ENCODE measurements around the gene CYGB. TPM values are rescaled to one million over a fixed set of nuclear protein-coding genes. Genes with fewer than 3 reads are reported as not detected.
"Not testable (repeated sequence)": the region's sequence is repeated elsewhere in the genome, so short reads cannot be mapped to it uniquely, and the experiment has no call there.

The CYGB gene
- total RNA-seq, 2 experiments from 2014 or later, result 0.40 TPM; not detected in 1

DNA sequence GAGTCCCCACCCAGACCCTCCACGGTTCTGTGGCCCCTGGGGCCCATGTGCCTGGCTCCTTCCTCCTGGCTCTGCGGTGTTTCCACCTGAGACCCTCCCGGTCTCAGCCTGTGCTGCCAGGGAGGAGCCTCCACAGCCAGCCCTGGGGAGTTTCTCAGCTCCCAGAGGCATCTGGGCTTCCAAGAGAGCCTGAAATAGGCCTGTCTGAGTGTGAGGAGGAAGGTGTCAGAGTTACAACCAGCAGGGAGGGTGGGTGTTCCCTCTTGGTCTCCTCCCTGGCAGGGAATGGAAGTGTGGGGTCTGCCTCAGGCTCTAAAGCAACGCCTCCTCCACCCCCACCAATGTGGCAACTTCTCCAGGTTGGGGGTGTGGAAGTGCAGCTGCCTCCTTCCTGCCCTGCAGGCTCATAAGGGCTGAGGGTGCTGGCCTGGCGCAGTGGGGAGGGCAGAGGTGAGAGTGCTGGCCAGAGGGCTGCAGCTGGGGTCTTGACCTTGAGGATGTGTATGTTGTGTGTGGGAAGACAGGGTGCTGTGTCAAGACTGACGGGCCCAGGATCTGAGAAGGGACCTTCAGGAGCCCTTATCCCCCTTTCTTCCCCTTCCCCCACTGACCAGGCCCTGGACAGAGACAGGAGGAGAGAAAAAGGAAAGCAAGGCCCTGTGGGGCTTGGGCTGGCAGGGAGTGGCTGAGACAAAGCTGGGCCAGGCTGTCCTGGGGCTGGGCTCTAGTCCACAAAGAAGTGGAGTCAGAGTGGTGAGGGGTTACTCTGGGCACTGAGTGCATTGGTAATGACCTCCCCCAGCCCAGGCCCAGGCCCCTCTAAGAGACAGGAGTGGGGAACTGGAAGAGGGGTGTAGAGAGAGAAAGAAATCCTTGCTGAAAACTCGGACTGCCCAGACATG, 2.4 kb downstream of the CYGB start:
- Mint-ChIP-seq H3K9me3 (ENCODE audit: insufficient read depth) (no peaks in the 10 kb centered on the region), H3K4me1 (ENCODE audit: low read depth) (peaks cover 3% of the 10 kb centered on the region), H3K4me3 (no peak overlapping the region), H3K36me3 (ENCODE audit: low read depth) (no peaks in the 10 kb centered on the region), H3K27me3 (ENCODE audit: low read depth) (peaks cover 38% of the 10 kb centered on the region), H3K27ac (no peak overlapping the region)
- ChIA-PET CTCF (interaction anchor here (1.0 to 2.3 kb wide), 4 partner anchors 11 to 89 kb away, joined by 3 to 15 read pairs (median 10); no protein-coding TSS in a partner anchor), POLR2A (interaction anchor here (0.6 kb wide), 2 partner anchors 9 to 20 kb away, joined by 3 to 4 read pairs; no protein-coding TSS in a partner anchor)
- DNase-seq (no peak), ATAC-seq (no peak)

DNA sequence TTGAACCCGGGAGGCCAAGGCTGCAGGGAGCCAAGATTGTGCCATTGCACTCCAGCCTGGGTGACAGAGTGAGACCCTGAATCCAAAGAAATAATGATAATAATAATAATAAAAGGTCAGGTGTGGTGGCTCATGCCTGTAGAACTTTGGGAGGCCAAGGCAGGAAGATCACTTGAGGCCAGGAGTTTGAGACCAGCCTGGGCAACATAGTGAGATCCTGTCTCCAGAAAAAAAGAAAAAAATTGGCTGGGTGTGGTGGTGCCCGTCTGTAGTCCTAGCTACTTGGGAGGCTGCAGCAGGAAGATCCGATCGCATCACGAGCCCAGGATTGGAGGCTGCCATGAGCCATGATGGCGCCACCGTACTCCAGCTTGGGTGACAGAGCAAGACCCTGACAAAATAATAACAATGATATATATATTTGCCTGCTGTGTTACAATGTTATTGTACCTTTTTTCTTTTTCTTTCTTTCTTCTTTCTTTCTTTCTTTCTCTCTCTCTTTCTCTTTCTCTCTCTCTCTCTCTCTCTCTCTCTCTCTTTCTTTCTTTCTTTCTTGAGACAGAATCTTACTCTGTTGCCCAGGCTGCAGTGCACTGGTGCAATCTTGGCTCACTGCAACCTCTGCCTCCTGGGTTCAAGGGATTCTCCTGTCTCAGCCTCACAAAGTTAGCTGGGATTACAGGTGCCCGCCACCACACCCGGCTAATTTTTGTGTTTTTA, 3.7 kb downstream of the CYGB start:
- POLR2A ChIA-PET, result interaction anchor here (0.6 kb wide), 1 partner anchor 408 kb away, joined by 5 read pairs; no protein-coding TSS in a partner anchor
- H3K9me3 Mint-ChIP-seq (ENCODE audit: insufficient read depth), result not testable (repeated sequence)

GRCh38 chr17:76532072-76532651, 5.3 kb downstream of the CYGB start:
- no peak overlapping the region for H3K27ac Mint-ChIP-seq
- no peaks in the 10 kb centered on the region for H3K36me3 Mint-ChIP-seq (ENCODE audit: low read depth)
- ATAC-seq (no peak), DNase-seq (no peak)
- H3K4me3 Mint-ChIP-seq, result no peak overlapping the region
- ChIA-PET CTCF (no interaction called here), POLR2A (no interaction called here)
- H3K27me3 Mint-ChIP-seq (ENCODE audit: low read depth), result peaks cover 17% of the 10 kb centered on the region
- H3K4me1 Mint-ChIP-seq (ENCODE audit: low read depth), result peaks cover 12% of the 10 kb centered on the region
- no peaks in the 10 kb centered on the region for H3K9me3 Mint-ChIP-seq (ENCODE audit: insufficient read depth)

More for the DNA sequence above, 3.7 kb downstream of the CYGB start:
- not testable (repeated sequence) for H3K36me3 Mint-ChIP-seq (ENCODE audit: low read depth); H3K27ac Mint-ChIP-seq; DNase-seq; ATAC-seq; H3K4me3 Mint-ChIP-seq; H3K4me1 Mint-ChIP-seq (ENCODE audit: low read depth)
- peaks cover 28% of the 10 kb centered on the region for H3K27me3 Mint-ChIP-seq (ENCODE audit: low read depth)
- CTCF ChIA-PET, result interaction anchor here (0.8 to 1.0 kb wide), 3 partner anchors 11 to 90 kb away, joined by 3 to 4 read pairs (median 3); no protein-coding TSS in a partner anchor

DNA sequence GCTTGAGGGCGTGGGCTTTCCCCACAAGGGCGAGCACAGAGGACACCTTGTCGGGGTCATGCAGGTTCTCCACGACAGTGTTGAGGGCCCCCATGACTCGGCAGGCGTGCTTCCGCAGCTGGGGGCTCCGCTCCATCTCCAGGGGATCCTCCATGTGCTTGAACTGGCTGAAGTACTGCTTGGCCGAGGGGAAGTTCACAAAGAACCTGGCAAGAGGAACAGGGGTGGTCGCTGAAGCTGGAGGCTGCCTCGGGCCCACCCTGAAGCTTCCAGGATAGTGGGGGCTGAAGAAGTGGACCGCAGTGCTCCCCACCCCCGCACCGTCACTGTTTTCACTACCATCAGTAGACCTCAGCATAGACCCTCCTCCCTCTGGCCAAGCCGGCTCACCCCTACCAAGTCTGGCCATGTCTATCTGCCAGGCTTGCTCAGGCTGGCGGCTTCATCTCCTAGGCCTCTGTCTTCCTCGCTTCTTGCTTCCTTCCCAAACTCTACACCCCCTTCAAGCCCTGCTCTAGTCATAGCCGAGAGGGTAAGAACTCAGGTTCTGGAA, 5.9 kb downstream of the CYGB start:
- POLR2A ChIA-PET, result no interaction called here
- Mint-ChIP-seq H3K36me3 (ENCODE audit: low read depth) (no peaks in the 10 kb centered on the region), H3K27me3 (ENCODE audit: low read depth) (peaks cover 13% of the 10 kb centered on the region), H3K27ac (no peak overlapping the region), H3K4me1 (ENCODE audit: low read depth) (peaks cover 14% of the 10 kb centered on the region), H3K4me3 (no peak overlapping the region), H3K9me3 (ENCODE audit: insufficient read depth) (no peaks in the 10 kb centered on the region)
- no peak for DNase-seq
- CTCF ChIA-PET, result no interaction called here
- ATAC-seq, result no peak

- Mint-ChIP-seq H3K27me3 (ENCODE audit: low read depth) (peaks cover 8% of the 10 kb centered on the region), H3K27ac (no peak overlapping the region), H3K4me1 (ENCODE audit: low read depth) (peaks cover 14% of the 10 kb centered on the region), H3K36me3 (ENCODE audit: low read depth) (no peaks in the 10 kb centered on the region), H3K9me3 (ENCODE audit: insufficient read depth) (no peaks in the 10 kb centered on the region), H3K4me3 (no peak overlapping the region)
- DNase-seq (no peak), ATAC-seq (no peak)
- ChIA-PET CTCF (interaction anchor here (1.2 kb wide), 1 partner anchor 28 kb away, joined by 4 read pairs; no protein-coding TSS in a partner anchor), POLR2A (no interaction called here)
Measured at GRCh38 chr17:76530811-76531485, 6.6 kb downstream of the CYGB start.

DNA sequence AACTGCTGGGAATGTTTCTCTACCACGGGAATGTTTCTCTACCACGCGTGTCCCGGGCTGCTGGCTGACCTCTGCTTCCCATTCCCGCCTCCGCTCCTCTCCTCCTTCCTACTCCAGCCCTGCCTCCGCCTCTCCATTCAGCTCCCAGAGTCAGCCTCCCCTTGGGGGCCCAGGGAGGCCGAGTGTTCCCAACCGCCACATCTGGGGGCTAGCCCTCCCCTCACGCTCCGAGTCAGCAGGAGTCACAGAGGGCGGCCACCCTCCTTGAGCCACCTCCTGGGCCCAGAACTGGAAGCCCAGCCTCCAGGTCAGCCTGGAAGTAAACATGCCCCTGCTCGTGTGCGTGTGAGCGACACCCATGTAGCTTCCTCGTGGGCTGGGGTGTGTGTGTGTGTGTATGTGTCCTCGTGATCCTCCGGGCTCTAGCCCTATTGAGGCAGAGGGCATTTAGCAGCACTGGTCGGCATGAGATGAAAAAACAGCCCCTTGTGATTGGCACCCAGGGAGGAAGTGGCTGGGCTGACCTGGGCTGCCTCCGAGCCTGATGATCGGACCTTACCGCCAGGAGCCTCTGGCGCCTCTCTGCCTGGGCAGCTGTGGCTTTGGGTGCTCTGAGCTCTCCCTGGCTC, 7.3 kb downstream of the CYGB start:
- H3K4me1 Mint-ChIP-seq (ENCODE audit: low read depth), result peaks cover 14% of the 10 kb centered on the region
- H3K9me3 Mint-ChIP-seq (ENCODE audit: insufficient read depth), result no peaks in the 10 kb centered on the region
- ChIA-PET CTCF (interaction anchor here (1.2 kb wide), 1 partner anchor 29 kb away, joined by 4 read pairs; no protein-coding TSS in a partner anchor), POLR2A (no interaction called here)
- no peak overlapping the region for H3K4me3 Mint-ChIP-seq
- H3K27ac Mint-ChIP-seq, result peak overlapping the region; percentile 25
- ATAC-seq, result no peak
- H3K27me3 Mint-ChIP-seq (ENCODE audit: low read depth), result peaks cover 4% of the 10 kb centered on the region
- no peak for DNase-seq
- no peaks in the 10 kb centered on the region for H3K36me3 Mint-ChIP-seq (ENCODE audit: low read depth)

DNA sequence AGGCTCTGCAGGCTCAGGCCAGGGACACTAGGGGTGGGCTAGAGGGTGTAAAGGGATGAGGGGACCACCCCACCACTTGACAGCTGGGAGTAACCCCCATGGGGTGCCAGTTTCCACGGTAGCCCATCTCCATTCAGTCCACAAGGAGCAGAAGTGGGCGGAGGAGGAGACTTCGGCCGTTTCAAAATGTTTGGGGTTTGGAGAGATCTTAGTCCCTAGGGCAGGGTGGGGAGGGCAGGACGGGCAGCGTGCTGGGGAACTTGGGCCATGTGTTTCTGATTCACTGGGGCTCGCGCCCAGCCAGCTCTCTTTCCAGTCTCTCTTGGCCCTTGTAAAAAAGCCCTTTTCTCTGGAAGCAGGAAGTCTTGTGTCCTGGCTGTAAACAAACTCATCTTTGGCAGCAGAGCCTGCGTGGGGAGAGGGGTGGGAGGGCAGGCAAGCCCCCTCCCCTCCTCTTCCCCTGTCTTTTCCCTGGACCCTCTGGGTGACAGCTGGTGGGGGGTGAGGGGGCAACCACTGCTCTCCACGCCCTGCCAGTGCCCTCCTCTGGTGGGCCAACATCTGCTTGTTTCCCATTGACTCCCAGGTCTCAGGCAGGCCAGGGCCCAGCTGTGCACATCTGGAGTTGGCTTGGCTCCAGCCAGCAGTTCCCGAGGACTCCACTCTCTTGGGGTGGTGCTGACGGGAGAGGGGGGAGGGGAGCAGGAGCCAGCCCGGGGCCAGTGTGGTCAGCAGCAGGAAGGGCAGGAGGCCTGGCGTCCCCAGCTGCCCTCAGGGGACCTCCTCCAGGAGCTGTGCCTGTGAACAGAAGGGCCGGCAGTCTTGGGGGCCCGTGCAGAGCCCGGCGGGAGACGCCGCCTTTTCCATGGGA, 8.1 kb downstream of the CYGB start:
- ATAC-seq (no peak), DNase-seq (no peak)
- no peaks in the 10 kb centered on the region for H3K36me3 Mint-ChIP-seq (ENCODE audit: low read depth)
- no peak overlapping the region for H3K4me3 Mint-ChIP-seq
- no peak overlapping the region for H3K27ac Mint-ChIP-seq
- H3K27me3 Mint-ChIP-seq (ENCODE audit: low read depth), result no peaks in the 10 kb centered on the region
- peaks cover 14% of the 10 kb centered on the region for H3K4me1 Mint-ChIP-seq (ENCODE audit: low read depth)
- H3K9me3 Mint-ChIP-seq (ENCODE audit: insufficient read depth), result no peaks in the 10 kb centered on the region
- CTCF ChIA-PET, result interaction anchor here (1.1 to 2.8 kb wide), 5 partner anchors 27 to 152 kb away, joined by 3 to 11 read pairs (median 9); no protein-coding TSS in a partner anchor
- POLR2A ChIA-PET, result no interaction called here

DNA sequence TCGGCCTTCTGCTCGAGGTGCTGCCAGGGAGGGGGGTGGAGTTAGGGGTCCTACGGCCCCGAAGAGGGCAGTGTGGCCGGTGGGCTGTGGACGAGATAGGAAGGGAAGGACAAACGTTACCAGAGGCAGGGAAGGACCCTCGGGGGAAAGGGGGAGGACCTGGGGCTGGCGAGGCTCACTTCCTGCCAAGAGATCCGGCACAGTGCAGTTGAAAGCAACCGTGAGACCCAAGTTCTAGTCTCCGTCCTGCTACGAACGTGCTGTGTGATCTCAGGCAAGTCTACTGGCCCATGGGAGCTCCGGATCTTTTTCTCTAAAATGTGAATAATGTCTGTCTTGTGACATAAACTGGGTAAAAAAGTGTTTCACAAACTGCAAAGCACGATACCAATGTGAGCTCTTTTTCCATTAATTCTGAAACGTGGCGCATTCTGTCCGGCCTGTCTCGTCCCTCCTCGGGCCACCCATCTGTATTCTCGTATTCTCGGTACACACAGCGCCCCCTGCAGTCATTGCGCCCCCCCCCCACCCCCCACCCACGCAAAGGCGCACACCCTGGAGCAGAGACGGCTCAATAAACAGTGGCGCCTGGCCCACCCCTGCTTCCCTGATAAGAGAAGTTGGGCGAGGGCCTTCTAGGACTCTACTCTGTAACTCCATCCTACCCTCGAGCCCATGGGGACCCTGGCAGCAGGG, 8.8 kb downstream of the CYGB start:
- Mint-ChIP-seq H3K27me3 (ENCODE audit: low read depth) (no peaks in the 10 kb centered on the region), H3K36me3 (ENCODE audit: low read depth) (no peaks in the 10 kb centered on the region), H3K9me3 (ENCODE audit: insufficient read depth) (no peaks in the 10 kb centered on the region), H3K27ac (peak overlapping the region; percentile 49), H3K4me3 (peak overlapping the region; percentile 12), H3K4me1 (ENCODE audit: low read depth) (peaks cover 15% of the 10 kb centered on the region)
- ChIA-PET CTCF (interaction anchor here (0.7 to 2.8 kb wide), 5 partner anchors 18 to 153 kb away, joined by 3 to 11 read pairs (median 9); no protein-coding TSS in a partner anchor), POLR2A (no interaction called here)
- no peak for DNase-seq
- no peak for ATAC-seq

- ChIA-PET CTCF (interaction anchor here (0.7 to 2.8 kb wide), 8 partner anchors 19 to 153 kb away, joined by 3 to 11 read pairs (median 4); partner anchors contain the start of gene UBE2O), POLR2A (no interaction called here)
- peak overlapping the region; percentile 72 for H3K27ac Mint-ChIP-seq
- no peak overlapping the region for H3K4me3 Mint-ChIP-seq
- DNase-seq (no peak), ATAC-seq (peak; percentile 42)
- peaks cover 21% of the 10 kb centered on the region for H3K4me1 Mint-ChIP-seq (ENCODE audit: low read depth)
- no peaks in the 10 kb centered on the region for H3K9me3 Mint-ChIP-seq (ENCODE audit: insufficient read depth)
- H3K36me3 Mint-ChIP-seq (ENCODE audit: low read depth), result no peaks in the 10 kb centered on the region
- H3K27me3 Mint-ChIP-seq (ENCODE audit: low read depth), result no peaks in the 10 kb centered on the region
Measured at GRCh38 chr17:76528156-76528527, 9.4 kb downstream of the CYGB start.

All from activated CD8-positive, alpha-beta T cell treated with anti-CD3 and anti-CD28 coated beads, Interleukin-2, amount 10 ng/mL, durations not matched to agents 7 days and 5 days (primary cell).